Urothelium cell line (cell line): ENCODE results near the gene CCDC92B.

ENCODE experiments used
- DNase-seq: peaks from one replicate; pipeline ENCODE4 v3.0.0; 2011; ENCODE audit warnings: low spot score, mixed read lengths
- FAIRE-seq: peaks from 2 replicates; lab custom pipeline; 2011; peaks lifted over from hg19 to GRCh38; lab: Jason Lieb, UNC

CCDC92B gene

GRCh38 chr17:2779545-2779944, 30.1 kb upstream of the CCDC92B start:
- DNase-seq (no peak), FAIRE-seq (no peak)

DNA sequence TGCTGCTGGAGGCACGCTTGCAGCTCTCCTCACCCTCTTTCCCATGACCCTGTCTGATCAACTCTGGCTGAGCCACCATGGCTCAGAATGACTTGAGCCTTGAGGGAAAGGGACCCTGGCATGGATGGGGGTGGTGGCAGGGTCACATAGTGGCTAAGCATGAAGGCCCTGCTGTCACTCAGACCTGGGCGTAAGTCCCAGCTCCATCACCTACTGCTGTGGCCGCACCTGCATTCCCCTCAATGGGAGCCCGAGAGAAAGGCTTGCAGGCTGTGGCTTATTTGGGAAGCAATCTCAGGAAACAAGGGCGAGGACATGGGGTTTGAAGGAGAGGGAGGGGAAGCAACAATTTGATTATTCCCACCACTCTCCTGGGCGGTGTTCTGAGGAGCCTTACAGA, 29.0 kb upstream of the CCDC92B start:
- FAIRE-seq = no peak
- DNase-seq = no peak

GRCh38 chr17:2777242-2777867, 27.9 kb upstream of the CCDC92B start:
- FAIRE-seq (no peak), DNase-seq (no peak)

DNA sequence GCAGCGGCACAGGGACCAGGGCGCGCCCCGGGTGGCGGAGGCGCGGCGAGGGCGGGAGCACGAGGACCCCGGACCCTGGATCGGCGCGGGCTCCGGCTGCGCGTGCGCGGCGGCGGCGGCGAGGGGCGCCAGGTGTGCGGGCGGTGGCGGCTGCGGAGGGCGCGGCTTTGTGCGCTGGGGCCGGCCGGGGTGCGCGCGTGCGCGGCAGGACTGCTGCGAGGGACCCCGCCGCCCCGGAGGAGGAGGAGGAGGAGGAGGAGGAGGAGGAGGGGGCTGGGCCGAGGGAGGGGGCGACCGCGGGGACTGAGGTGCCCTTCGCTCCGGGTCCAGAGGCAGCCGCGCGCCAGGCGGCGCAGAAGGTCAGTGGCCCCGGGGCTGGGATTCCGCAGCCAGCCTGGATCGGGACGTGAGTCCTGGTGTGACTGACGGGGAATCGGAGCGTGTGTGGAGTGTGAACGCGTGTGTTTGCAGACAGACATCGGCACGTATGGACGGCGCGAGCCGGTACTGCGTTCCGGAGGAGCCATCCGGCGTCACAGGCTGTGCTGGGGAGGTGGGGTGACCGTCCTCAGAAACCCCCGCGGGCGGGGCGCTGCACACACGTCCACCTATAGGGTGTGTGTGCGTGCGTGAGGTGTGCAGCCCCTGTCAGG, 27.3 kb upstream of the CCDC92B start:
- DNase-seq = peak; percentile 27
- no peak for FAIRE-seq

GRCh38 chr17:2775206-2775605, 25.8 kb upstream of the CCDC92B start:
- no peak for FAIRE-seq
- DNase-seq = no peak

DNA sequence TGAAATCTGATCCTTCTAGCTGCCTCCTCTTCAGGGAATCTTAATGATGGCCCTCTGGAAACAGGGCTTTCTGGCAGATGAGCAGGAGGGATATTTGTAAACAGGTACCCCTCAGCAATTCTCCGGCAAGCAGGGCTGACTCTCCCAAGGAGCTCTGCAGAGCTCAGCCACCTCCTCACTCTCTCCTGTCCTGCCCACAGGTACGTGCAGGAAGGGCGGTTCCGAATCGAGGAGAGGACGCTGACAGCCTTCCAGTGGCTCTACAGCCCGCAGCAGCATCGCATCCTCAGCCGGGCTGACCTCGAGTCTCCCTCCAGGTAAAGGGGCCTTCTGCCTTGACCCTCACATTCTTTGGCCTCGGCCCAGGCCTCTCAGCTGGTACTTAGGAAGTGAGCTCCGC, 20.7 kb upstream of the CCDC92B start:
- no peak for FAIRE-seq
- no peak for DNase-seq

- FAIRE-seq (no peak), DNase-seq (no peak)
Measured at GRCh38 chr17:2758870-2759269, 9.4 kb upstream of the CCDC92B start.

GRCh38 chr17:2755891-2756724, 6.7 kb upstream of the CCDC92B start:
- DNase-seq (no peak), FAIRE-seq (no peak)

GRCh38 chr17:2751491-2751890, 2.0 kb upstream of the CCDC92B start:
- no peak for DNase-seq
- no peak for FAIRE-seq

DNA sequence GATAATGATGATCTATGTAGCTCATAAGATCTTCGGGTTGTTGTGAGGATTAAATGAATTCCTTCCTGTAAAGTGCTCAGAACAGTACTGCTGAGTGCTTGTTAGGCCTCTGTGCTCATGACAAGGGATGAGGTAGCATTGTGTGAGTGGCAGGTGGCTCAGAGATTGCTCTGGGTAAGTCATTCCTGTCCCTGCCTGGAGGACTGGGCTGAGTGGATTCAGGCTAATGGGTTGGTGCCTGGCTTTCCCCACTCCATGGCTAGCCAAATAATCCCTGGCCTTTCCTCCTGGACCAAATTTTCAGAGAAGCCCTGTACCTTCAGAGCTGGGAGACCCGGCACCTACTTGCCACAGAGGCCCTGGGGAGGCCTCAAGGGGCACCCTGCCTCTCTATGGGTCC, 1.3 kb upstream of the CCDC92B start:
- no peak for DNase-seq
- FAIRE-seq = no peak

- FAIRE-seq (peak; percentile 20), DNase-seq (peak; percentile 85)
Measured at GRCh38 chr17:2749784-2750181, 331 bp upstream of the CCDC92B start.

DNA sequence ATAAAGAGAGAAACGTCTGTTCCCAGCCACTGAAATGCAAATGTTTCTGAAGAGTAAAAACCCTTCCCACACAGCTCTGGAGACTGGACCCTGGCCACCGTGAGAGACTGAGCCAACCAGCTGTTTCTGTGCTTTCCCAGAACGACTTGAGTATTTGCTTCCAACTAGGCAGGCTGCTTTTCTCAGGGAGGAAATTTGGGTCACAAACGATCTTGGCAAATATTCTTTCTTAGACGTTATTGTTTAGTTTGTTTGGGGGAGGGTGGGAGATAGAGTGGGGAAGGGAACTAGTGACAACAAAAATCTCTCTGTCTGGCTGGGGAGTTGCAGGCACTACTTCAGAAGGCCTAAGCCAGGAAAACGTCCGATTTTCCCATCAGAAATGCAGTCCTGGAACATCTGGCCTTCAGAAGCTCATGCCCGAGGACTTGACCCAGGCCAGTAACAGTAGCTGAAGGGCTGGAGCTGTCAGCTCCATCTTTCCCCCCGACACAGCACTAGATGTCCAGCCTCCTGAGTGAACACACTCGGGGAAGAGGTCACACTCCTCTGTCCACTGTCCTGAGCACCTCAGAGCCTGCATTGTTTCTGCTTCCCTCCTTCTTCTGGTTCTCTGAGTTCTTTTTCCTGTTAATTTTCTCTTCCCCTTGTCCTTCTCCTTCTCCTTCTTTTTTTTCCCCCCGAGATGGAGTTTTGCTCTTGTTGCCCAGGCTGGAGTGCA, 4.0 kb downstream of the CCDC92B start:
- DNase-seq (no peak), FAIRE-seq (no peak)

- FAIRE-seq (no peak), DNase-seq (no peak)
Measured at GRCh38 chr17:2737693-2738092, 11.8 kb downstream of the CCDC92B start.

DNA sequence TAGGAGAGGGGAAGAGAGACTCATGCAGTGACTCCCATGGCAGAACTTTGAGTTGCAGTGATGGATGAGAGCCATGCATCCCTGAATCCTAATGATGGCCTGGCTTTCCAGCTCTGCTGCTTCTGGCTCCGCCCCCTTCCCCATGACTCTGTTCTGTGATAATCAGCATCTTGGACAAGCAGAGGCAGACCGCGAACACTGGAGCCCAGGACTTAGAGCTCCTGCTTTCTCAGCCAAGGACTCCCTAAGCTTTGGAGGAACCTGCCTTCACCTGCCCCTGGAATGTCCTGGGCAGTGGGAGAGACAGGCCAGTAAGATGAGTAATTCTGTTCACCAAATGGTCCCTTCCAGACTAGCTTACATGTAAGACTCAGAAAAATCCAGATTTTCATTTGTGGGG, 12.5 kb downstream of the CCDC92B start:
- FAIRE-seq = no peak
- DNase-seq = no peak

DNA sequence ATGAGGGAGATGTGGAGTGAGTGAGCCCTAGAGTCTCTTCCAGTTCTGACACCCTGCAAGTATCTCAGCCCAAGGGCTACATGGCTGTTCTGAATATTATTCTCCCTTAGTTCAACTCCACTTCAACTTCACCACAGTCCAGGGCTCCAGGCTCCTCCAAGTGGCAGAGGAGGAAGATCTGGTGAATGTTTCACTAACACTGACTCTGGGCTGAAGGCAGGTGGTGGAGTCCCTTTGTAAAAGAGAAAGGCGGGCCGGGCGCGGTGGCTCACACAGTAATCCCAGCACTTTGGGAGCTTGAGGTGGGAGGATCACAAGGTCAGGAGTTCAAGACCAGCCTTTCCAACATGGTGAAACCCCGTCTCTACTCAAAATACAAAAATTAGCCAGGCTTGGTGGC, 13.6 kb downstream of the CCDC92B start:
- DNase-seq (no peak), FAIRE-seq (no peak)

DNA sequence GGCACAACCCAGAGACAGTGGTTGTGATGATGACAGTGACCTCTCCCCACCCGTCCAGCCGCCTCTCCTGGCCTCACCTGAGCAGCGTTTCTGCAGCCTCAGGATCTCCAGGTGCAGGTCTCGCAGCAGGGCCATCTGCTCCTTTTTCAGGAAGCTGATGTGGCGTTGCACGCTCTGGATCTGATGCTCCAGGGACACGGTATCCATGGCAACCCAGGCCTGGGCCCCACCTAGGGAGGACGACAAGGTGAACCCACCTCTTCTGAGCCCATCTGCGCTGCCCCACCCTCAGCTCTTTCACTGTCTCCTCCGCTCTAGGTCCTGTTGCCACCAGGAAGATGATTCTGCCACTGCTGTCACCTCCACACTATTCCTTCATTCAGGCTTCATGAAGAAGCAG, 14.5 kb downstream of the CCDC92B start:
- DNase-seq = no peak
- no peak for FAIRE-seq

DNA sequence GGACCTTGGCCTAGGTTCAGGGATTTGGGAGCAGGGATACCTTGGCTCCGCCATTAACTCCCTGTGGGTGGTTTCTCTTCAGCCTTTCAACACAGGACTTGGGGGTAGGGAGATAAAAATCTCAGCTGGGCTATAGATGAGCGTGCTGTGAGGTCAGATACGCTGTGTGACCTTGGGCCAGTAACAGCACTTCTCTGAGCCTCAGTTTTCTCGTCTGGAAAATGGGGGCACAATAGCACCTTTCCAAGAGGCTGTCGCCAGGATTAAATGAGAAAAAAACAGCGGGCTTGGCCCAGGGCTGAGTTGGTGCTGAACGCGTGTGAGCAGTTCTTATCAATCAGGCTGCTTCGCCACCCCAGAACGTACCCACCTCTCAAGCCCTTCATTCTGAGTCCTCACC, 17.6 kb downstream of the CCDC92B start:
- FAIRE-seq = no peak
- DNase-seq = no peak

GRCh38 chr17:2730764-2731353, 18.6 kb downstream of the CCDC92B start:
- no peak for FAIRE-seq
- no peak for DNase-seq

- FAIRE-seq (no peak), DNase-seq (no peak)
Measured at GRCh38 chr17:2724784-2725164, 24.7 kb downstream of the CCDC92B start.

GRCh38 chr17:2723997-2724783, 25.3 kb downstream of the CCDC92B start:
- DNase-seq (no peak), FAIRE-seq (no peak)
